Occipital lobe (tissue), 2 donors: ENCODE measurements around the gene NUDC. TPM values are rescaled to one million over a fixed set of nuclear protein-coding genes. Genes with fewer than 3 reads are reported as not detected.

Source experiments
- DNase-seq: peaks from one replicate; lab custom pipeline; 2025; lab: John Stamatoyannopoulos, UW
- total RNA-seq: library from RNA; depleted of rRNA; stranded (reverse); fragments of >200 nt; gene quantifications from one replicate; pipeline ENCODE4 v1.2.3, GENCODE V29; 2014

The NUDC gene
- total RNA-seq, 1 donor from 2014 or later: 11.2 TPM

DNA sequence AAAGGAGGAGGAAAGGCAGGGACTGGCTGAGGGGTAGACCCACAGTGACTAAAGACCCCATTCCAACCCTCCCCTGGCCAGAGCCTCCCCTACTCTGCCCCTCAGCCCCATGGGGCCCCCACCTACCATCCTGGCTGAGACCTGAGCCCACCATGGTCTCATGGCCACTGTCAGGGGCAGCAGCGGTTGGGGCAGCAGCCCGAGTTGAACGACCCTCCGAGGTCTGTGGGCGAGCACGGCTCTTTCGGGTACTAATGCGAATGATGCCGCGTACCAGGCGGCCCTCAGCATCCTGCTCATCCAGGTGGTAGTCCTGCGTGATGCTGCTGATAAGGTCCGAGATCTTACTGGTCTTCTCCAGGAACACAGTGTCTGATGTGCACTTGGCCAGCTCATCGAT lies 29.7 kb downstream of the NUDC start:
- DNase-seq: no peak

DNA sequence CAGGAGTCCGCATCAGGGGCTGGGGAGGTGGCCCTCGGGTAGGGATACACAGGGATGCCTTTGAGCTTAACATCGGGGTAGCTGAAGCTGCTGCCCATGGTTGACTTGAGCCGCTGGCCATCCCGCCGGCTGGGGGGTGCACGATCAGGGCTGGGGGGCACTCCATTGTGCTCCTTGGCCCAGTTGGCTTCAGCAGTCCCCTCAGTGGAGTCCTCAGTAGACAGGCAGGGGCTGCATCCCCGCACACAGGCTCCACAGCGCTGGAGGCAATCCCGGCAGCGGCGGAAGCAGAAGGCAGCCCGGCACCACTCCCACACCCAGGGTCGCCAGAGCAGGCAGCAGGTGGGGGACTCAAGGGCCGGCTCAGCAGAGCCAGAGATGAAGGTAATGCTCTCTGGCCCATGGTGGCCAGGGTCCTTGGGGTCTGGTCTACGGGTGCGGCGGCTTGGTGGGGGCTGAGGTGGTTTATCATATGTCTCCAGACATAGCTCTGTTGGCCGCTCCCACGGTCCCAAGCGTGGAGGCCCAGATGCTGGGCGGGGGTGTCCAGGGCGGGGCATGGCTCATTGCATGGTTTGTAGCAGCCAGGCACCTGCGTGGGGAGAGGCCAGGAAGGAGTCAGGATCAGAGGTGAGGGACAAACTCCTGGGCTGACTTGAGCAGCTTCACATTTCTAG lies 30.4 kb downstream of the NUDC start:
- no peak for DNase-seq

DNA sequence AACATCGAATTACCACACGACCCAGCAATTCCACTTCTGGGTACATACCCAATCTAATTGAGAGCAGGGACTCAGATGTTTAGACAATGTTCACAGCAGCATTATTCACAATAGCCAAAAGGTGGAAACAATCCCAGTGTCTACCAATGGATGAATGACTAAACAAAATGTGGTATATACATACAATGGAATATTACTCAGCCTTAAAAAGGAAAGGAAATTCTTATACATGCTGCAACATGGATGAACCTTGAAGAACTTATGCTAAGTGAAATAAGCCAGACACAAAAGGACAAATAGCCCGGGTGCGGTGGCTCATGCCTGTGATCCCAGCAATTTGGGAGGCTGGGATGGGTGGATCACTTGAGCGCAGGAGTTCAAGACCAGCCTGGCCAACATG lies 31.8 kb downstream of the NUDC start:
- no peak for DNase-seq

DNA sequence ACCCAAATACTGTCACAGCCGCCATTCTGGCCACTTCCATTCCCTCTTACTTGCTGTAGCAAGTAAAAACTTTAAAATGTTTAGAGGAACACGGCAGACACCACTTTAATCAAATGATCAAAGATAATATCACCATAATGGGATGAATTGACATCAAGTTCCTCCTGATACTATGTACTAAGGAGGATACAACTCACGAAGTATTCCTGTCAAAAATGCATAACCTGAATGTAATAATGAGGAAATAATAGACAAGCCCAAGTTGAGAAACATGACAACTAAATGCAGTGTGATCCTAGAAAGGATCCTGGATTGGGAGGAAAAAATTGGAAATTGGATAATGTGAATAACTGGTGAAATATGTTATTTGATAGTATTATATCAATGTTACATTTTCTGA lies 34.8 kb downstream of the NUDC start:
- DNase-seq: no peak

DNA sequence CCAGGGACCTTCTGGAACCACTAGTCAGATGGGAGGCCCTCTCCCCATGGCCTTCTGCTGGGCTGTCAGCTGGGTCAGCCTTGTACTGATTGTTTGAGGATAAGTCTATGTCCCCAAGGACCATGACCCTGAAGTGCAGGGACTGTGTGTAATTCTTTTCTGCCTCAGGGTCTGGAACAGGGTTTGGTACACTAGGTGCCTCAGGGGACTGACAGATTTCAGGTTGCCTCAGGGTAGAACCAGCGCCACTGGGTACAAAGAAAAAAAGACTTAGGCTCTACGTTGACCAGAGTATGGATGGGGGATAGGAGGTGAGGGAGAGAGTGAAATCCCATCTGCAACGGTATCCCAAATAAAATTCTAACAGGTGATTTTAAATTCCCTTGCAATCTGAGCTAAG lies 35.8 kb downstream of the NUDC start:
- no peak for DNase-seq

DNA sequence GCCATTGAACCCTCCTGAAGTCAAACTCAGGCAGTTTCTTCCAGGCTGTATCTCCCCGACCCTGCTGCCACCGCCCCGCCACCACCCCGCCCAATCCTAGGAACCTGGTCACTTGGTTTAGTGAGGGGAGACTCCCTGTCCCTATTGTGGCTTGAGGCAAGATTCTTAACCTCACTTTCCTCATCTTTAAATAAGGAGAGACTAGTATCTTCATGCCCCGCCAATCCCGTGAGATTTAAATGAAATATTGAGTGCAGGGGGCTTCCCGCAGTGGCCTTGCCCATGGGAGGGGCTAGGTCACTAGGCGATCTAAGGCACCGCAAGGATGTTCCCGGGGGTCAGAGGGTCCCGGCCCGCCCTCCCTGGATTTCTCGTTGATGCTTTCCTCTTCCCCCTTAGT lies 37.7 kb downstream of the NUDC start:
- no peak for DNase-seq

DNA sequence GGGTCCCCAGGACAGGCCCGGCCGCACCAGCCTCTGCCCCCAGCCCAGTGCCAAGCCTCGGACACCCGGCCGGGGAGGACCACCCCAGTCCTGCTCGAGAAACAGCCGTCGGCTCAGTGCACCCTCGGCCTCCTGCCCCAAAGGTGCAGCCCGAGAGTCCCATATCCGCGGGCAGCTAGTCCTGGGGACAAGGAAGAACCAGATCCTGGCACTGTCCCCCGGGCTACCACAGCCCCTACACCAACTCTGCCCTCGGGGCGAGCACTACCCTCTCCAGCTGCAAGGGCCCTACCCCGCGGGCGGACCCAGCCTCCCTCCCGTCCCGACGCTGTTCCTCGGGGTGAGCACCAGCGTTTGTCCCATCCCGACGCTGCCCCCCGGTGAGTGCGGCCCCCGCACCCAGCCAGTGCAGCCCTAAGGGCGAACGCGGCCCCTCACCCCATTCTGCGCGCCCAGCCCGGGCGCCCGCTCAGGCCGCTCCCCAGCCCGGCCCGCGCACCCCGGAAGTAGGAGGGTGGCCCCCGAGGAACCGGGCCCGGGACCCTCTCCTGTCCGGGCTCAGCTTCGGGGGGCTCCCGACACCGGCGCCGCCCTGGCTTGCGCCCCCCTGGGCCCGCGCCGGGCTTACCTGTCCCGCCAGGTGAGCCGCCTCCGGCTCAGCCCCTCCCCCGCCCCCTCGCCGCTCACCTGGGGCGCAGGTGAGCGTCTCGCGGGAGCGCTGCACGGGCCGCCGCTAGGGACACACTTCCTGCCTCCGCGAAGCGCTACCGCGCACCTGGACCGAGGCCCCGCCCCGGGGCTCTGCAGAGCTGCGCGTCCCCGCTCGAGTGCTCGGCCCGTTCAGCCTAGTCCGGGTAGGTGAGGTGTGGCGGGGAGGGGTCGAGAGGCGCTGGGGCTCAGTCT lies 38.4 kb downstream of the NUDC start, which contains the start of gene KDF1:
KDF1 (minus strand) TSS at position 747 of the 903 bp plus-strand sequence. CDS start 8,088 bp downstream, outside the sequence.
- DNase-seq: no peak

DNA sequence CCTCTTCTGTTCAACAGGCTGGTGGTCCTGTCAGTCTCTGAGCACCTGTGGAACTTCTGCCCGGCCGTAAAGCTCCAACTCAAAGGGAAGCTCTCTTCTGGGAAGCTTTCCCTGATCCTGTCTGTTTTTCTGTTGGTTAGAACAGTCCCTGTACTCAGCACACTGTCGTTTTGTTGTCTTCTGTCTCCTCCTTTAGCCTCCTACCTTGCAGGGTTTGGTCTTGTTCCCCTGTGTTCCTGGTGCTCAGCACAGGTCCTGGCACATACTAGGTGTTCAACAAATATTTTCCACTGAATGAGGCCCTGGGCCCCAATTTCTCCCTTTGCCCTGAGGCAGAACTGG lies 39.1 kb downstream of the NUDC start:
- no peak for DNase-seq

DNA sequence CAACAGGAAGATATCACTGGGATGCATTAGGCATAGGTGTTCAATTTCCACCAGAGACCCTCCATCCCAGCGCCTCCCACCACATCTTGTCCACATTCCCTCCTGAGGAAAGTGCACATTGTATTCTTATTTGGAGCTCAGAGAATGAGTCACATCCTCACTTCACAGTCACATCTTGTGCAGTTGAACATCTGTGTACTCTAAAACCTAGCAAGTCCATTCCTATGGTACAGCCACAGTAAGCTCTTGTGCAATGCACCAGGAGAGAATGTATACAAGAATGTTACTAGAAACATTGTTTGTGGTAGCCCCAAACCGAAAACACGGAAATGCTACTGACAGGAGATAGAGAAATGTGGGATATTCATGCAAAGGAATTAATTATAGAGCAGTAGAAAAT lies 40.3 kb downstream of the NUDC start:
- no peak for DNase-seq

DNA sequence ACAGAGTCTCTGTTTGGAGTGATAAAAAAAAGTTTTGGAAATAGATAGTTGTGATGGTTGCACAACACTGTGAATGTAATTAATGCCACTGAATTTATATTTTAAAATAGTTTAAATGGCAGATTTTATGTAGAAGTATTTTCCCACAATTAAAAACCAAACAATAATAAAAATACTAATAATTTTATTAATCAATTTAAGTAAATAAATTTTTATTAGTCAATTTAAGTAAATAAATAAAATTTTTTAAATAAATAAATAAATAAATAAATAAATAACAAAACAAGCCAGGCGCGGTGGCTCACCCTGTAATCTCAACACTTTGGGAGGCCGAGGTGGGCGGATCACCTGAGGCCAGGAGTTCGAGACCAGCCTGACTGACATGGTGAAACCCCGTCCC lies 43.7 kb downstream of the NUDC start:
- no peak for DNase-seq

DNA sequence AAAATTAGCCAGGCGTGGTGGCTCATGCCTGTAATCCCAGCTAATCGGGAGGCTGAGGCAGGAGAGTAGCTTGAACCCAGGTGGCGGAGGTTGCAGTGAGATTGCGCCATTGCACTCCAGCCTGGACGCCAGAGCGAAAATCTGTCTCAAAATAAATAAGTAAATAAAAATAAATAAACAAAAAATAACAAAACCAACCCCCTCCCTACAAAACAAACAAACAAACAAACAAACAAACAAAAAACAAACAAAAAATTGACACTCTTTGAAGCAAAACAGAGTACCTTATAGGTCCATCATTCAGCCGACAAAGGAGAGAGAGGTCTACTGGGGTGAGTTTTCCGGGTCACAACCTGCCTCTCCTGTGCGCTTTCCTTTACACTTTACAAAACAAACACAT lies 44.1 kb downstream of the NUDC start:
- no peak for DNase-seq

DNA sequence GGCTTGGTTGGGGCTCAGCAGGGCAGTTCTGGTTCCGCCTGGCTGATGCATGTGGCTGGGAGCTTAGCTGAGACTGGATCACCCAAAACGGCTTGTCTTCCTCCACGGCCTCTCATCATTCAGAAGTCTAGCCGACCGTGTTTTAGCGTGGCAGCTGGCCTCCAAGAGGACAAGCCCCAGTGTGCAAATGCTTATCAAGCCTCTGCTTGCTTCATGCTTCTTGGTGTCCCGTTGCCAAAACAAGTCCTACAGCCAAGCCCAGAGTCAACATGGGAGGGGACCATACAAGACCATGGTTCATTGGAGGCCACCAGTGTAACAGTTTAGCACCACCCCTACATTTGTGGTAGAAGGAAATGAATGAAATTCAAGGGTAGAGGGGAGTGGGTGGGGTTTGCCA lies 49.3 kb downstream of the NUDC start:
- DNase-seq: no peak

DNA sequence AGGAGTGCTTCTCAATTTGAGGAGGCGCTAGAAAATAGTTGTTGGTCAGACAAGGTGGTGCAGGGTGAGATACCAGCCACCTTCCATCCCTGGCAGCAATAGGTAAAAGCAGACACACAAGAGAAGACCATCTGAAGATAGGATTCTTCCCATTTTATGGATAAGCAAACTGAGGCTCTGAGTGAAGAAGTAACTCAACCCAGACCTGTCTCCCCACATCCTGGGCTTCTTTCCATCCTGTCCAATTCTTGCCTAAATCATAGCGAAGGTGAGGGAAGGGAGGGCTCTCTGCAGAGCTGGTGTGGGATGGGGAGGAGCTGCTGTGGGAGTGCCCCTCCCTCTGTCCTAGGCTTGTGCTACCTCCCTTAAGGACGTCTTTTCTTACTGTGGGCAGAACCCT lies 50.0 kb downstream of the NUDC start:
- DNase-seq: no peak

DNA sequence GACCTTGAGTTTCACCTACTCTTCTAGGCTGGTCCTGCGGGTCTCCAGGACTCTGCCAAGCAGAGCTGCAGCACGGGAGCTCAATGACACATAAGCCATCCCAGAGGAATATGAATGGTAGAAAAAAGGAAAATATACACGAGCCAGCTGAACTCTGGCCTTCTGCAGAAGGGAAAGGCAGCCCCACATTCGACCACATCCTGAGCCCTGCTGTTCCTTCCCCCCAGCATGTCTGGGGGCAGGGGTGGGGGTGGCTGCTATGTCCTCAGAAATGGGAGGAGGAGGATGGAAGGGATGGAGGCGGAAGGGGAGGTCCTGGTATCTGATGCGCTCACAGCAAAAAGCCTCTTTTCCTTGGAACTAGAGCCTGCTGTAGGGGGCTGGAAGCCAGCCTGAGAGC lies 50.8 kb downstream of the NUDC start:
- no peak for DNase-seq

DNA sequence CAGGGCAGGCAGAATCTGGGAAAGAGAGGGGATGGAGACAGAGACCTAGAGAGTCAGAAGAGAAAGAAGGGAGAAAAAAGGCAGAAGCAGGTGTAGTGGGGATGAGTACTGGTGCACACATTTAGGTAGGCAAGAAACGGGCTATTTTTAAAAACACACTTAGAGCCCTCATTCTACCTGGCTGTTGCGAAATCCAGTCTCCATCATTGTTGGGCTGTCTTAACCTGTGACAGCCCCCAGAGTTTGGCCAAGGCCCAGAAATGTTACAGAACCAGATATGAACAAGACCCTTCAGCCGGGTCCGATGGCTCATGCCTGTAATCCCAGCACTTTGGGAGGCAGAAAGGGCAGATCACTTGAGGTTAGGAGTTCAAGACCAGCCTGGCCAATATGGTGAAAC lies 51.3 kb downstream of the NUDC start:
- no peak for DNase-seq

DNA sequence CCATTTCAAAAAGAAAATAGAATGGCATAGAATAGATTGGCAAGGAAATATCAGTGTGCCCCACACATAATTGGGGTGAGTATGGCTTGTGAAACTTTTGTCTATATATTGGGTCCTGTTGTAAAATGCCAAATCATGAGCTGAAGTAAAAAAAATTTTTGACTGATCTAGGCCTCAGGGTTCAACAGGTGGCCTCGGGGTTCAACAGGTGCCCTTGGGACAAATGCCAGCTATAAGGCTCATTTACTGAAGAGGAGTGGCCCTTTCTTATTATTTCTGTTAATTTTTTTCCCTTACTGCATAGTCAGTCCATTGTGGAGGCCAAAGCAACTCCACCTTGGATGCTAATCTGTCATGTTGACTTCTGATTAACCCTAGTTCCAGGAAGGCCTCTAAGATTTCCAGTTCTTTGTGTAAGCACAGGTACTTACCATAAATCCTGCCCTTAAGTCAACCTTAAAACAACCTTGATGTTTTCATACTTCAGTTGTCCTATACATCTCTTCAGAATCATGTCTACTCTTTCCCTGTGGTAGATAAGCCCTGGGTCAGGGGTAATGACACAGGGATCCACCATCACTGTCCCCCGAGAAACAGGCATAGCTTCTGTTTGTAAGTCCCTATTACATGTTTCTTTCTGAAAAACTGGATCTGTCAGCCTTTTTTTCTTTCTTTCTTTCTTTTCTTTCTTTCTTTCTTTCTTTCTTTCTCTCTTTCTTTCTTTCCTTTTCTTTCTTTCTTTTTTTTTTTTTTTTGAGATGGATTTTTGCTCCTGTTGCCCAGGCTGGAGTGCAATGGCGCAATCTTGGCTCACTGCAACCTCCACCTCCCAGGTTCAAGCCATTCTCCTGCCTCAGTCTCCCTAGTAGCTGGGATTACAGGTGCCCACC lies 55.3 kb downstream of the NUDC start:
- no peak for DNase-seq

DNA sequence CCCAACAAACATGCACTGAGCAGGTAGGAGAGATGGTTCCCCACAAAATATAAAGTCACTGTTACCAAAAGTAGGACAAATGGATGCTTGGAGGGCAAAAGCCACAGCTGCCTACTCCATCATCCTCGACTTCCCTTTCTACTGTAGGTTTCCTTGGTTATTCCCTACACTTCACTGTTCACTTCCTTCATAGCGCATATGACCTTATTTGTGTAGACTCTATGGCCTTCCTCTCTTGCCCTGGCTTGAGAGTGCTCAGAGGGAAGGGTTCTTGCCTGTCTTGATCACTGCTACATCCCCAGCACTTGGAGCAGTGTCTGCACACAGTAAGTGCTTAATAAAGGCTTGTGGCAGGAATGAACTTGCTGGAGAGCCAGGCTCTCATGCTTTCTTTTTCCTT lies 57.4 kb downstream of the NUDC start:
- DNase-seq: no peak

DNA sequence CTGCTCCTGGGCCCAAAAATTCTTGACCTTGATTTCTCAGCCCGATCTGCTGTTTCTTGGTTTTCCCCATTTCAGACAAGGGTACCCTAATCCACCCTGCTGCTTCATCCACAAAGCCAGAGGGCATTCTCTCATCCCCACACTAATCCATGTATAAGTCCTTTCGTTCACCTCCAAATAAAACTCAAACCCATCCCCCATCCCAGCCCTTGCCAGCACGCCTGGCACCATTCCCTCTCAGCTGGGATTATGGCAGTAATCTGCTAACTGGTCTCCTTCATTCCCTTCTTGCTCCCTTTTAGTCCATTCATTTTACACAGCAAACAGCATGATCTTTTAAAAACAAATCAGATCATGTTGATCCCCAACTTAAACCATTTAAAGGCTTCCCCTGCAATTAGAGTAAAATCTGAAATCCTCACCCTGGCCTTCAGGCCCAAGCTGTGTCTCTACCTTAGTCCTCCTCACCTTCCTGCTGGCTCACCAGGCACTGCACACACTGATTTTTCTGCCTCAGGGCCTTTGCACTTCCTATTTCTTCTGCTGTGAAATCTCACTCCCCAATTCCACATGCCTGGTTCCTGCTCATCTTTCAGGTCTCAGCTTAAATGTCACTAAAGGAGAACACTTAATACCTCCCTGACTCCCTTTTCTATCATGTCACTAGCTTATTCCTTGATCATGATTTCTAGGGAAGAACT lies 59.8 kb downstream of the NUDC start:
- DNase-seq: no peak

DNA sequence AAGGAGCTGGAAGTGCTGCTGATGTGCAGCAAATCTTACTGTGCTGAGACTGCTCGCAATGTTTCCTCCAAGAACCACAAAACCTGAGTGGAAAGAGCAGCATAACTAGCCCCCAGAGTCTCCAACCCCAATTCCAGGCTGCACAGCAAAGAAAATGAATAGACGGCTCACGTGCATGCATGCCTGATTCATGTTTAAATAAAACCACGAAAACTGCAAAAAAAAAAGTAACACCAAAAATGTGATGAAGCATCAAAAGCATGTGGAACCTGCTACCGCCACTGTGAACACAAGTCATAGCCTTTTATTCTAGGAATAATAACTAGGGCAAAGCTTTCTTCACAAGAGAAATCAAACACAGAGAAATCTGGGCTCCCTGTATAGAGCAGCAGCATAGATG lies 62.3 kb downstream of the NUDC start:
- no peak for DNase-seq

DNA sequence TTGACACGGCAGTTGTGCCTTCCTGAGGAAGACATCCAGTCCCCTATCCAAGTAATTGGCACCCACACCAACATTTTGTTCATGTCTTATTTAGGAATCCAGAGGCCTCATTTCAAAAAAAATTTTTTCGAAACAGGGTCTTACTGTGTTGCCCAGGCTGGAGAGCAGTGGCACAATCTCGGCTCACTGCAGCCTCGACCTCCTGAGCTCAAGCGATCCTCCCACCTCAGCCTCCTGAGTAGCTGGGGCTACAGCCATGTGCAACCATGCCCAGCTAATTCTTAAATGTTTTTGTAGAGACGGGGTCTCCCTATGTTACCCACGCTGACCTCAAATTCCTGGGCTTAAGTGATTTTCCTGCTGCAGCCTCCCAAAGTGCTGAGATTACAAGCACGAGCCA lies 62.7 kb downstream of the NUDC start:
- DNase-seq: no peak

DNA sequence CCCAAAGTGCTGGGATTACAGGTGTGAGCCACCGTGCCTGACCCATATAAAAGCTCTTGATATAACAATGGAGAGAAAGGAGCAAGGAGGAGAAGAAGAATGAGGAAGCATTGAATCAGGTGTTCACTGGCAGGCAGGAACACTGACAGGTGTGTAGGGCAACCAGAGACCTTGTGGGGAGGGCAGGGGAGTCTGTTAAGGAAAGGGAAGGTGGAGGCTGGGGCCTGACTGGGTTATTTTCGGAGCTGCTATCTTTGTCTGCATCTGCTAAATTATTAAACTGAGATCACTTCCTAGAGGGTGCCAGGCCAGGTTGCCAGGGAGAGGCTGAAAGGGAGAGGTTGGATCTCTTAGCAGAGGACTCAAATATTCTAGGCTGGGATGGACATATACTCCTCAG lies 65.1 kb downstream of the NUDC start:
- no peak for DNase-seq
